ENCODE data around the gene POLR2M. TPM values are rescaled to one million over a fixed set of nuclear protein-coding genes. Genes with fewer than 3 reads are reported as not detected.

The POLR2M gene
- polyA plus RNA-seq, 1 donor from 2014 or later, result 204 TPM

- Histone ChIP-seq H3K36me3 (ENCODE audit: insufficient read depth, low read length) (no peaks in the 10 kb centered on the region), H3K27ac (ENCODE audit: low read length) (no peak overlapping the region), H4K20me1 (ENCODE audit: insufficient read depth) (no peaks in the 10 kb centered on the region), H3K9me3 (ENCODE audit: low read length) (no peaks in the 10 kb centered on the region), H3K4me2 (ENCODE audit: low read length) (no peak overlapping the region), H3K27me3 (ENCODE audit: insufficient read depth, low read depth, low read length) (no peaks in the 10 kb centered on the region), H3K9ac (ENCODE audit: low read length) (no peak overlapping the region), H3K4me3 (ENCODE audit: low read length) (no peak overlapping the region), H3K9me2 (ENCODE audit: insufficient read depth, low read length) (no peaks in the 10 kb centered on the region), H2AFZ (ENCODE audit: low read depth, low read length) (no peak overlapping the region), H3F3A (ENCODE audit: insufficient read depth, low read length, poor library complexity, severe bottlenecking) (no peaks in the 10 kb centered on the region), H3K79me2 (replicated peaks; ENCODE audit: insufficient read depth, low read length) (no peaks in the 10 kb centered on the region)
- TF ChIP-seq RAD21 (conservative IDR thresholded peaks at IDR 0.05) (no peak), POLR2AphosphoS5 (IDR thresholded peaks at IDR 0.05) (no peak), MXI1 (conservative IDR thresholded peaks at IDR 0.05; ENCODE audit: poor library complexity, severe bottlenecking) (no peak), SMC3 (conservative IDR thresholded peaks at IDR 0.05; ENCODE audit: poor library complexity) (no peak)
Observed at GRCh38 chr15:57686657-57687056, 19.9 kb upstream of the POLR2M start.

- Histone ChIP-seq H2AFZ (ENCODE audit: low read depth, low read length) (no peak overlapping the region), H3K36me3 (ENCODE audit: insufficient read depth, low read length) (no peaks in the 10 kb centered on the region), H3F3A (ENCODE audit: insufficient read depth, low read length, poor library complexity, severe bottlenecking) (no peaks in the 10 kb centered on the region), H3K27ac (ENCODE audit: low read length) (no peak overlapping the region), H3K9ac (ENCODE audit: low read length) (no peak overlapping the region), H3K4me2 (ENCODE audit: low read length) (no peak overlapping the region), H3K79me2 (replicated peaks; ENCODE audit: insufficient read depth, low read length) (no peaks in the 10 kb centered on the region), H3K4me3 (ENCODE audit: low read length) (no peak overlapping the region), H3K27me3 (ENCODE audit: insufficient read depth, low read depth, low read length) (no peaks in the 10 kb centered on the region), H3K9me2 (ENCODE audit: insufficient read depth, low read length) (no peaks in the 10 kb centered on the region), H4K20me1 (ENCODE audit: insufficient read depth) (no peaks in the 10 kb centered on the region), H3K9me3 (ENCODE audit: low read length) (no peaks in the 10 kb centered on the region)
- TF ChIP-seq EP300 (conservative IDR thresholded peaks at IDR 0.05; ENCODE audit: poor library complexity, severe bottlenecking) (no peak), SMC3 (conservative IDR thresholded peaks at IDR 0.05; ENCODE audit: poor library complexity) (no peak), TAF1 (IDR thresholded peaks at IDR 0.05; ENCODE audit: low read depth) (no peak), RAD21 (conservative IDR thresholded peaks at IDR 0.05) (no peak), MXI1 (conservative IDR thresholded peaks at IDR 0.05; ENCODE audit: poor library complexity, severe bottlenecking) (no peak), EZH2 (IDR thresholded peaks at IDR 0.05; ENCODE audit: borderline replicate concordance, insufficient read depth, low read length, poor library complexity, severe bottlenecking) (no peak), POLR2AphosphoS5 (IDR thresholded peaks at IDR 0.05) (no peak)
- TF ChIP-seq, protein P1, sequence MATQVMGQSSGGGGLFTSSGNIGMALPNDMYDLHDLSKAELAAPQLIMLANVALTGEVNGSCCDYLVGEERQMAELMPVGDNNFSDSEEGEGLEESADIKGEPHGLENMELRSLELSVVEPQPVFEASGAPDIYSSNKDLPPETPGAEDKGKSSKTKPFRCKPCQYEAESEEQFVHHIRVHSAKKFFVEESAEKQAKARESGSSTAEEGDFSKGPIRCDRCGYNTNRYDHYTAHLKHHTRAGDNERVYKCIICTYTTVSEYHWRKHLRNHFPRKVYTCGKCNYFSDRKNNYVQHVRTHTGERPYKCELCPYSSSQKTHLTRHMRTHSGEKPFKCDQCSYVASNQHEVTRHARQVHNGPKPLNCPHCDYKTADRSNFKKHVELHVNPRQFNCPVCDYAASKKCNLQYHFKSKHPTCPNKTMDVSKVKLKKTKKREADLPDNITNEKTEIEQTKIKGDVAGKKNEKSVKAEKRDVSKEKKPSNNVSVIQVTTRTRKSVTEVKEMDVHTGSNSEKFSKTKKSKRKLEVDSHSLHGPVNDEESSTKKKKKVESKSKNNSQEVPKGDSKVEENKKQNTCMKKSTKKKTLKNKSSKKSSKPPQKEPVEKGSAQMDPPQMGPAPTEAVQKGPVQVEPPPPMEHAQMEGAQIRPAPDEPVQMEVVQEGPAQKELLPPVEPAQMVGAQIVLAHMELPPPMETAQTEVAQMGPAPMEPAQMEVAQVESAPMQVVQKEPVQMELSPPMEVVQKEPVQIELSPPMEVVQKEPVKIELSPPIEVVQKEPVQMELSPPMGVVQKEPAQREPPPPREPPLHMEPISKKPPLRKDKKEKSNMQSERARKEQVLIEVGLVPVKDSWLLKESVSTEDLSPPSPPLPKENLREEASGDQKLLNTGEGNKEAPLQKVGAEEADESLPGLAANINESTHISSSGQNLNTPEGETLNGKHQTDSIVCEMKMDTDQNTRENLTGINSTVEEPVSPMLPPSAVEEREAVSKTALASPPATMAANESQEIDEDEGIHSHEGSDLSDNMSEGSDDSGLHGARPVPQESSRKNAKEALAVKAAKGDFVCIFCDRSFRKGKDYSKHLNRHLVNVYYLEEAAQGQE (IDR thresholded peaks at IDR 0.05; ENCODE audit: borderline replicate concordance), result no peak
- TF ChIP-seq, protein P2, sequence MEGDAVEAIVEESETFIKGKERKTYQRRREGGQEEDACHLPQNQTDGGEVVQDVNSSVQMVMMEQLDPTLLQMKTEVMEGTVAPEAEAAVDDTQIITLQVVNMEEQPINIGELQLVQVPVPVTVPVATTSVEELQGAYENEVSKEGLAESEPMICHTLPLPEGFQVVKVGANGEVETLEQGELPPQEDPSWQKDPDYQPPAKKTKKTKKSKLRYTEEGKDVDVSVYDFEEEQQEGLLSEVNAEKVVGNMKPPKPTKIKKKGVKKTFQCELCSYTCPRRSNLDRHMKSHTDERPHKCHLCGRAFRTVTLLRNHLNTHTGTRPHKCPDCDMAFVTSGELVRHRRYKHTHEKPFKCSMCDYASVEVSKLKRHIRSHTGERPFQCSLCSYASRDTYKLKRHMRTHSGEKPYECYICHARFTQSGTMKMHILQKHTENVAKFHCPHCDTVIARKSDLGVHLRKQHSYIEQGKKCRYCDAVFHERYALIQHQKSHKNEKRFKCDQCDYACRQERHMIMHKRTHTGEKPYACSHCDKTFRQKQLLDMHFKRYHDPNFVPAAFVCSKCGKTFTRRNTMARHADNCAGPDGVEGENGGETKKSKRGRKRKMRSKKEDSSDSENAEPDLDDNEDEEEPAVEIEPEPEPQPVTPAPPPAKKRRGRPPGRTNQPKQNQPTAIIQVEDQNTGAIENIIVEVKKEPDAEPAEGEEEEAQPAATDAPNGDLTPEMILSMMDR (IDR thresholded peaks at IDR 0.05; ENCODE audit: poor library complexity, severe bottlenecking), result no peak
Observed at GRCh38 chr15:57690341-57690966, 16.1 kb upstream of the POLR2M start.
